Upper lobe of right lung (tissue), 1 donor: ENCODE results near the gene HBQ1. TPM values are rescaled to one million over a fixed set of nuclear protein-coding genes. Genes with fewer than 3 reads are reported as not detected.

Experiments
- ATAC-seq: fragments of 200-7000 bp; cut with Tn5 transposase; one replicate; pipeline ENCODE4 v1.9.1; 2020; ENCODE audit warnings: mild to moderate bottlenecking, moderate library complexity
- DNase-seq: peaks from one replicate; pipeline ENCODE4 v3.0.0-alpha.2; 2020
- H3K27ac ChIP-seq: fragments of 200-600 bp; one replicate; pipeline ENCODE4 v1.8.0; 2022
- H3K27me3 ChIP-seq: fragments of 200-600 bp; one replicate; pipeline ENCODE4 v1.8.0; 2022; ENCODE audit warnings: mild to moderate bottlenecking
- H3K36me3 ChIP-seq: fragments of 200-600 bp; one replicate; pipeline ENCODE4 v1.8.0; 2022
- H3K4me1 ChIP-seq: fragments of 200-600 bp; one replicate; pipeline ENCODE4 v1.8.0; 2022
- H3K4me3 ChIP-seq: fragments of 200-600 bp; one replicate; pipeline ENCODE4 v1.8.0; 2022; ENCODE audit warnings: mild to moderate bottlenecking
- H3K9me3 ChIP-seq: fragments of 200-600 bp; one replicate; pipeline ENCODE4 v1.8.0; 2022
- intact Hi-C: fragments of 100-400 bp; cut with DNase I; formaldehyde crosslinking; loops from one replicate; pipeline ENCODE4 v1.11.0; 2022
- long read RNA-seq: library from polyadenylated mRNA; unstranded; transcript quantifications from one replicate; pipeline ENCODE4 v2.0.0, GENCODE V29; 2021
- total RNA-seq: library from RNA; stranded (reverse); fragmentation: NEBNext Ultra II Directional; extraction: Animal tissue kit (Norgen Biotek cat#: 25700); gene quantifications from one replicate; pipeline ENCODE4 v1.2.1, GENCODE V29; 2021
- TF ChIP-seq, protein P1 (sequence below): fragments of 200-600 bp; IDR thresholded peaks from one replicate; pipeline ENCODE4 v1.8.0; 2022; ENCODE audit warnings: antibody characterized with exemption
- donor health status: DM: no; HTN: yes; CAD: no; lungs with severe emphysema.

The HBQ1 gene
- total RNA-seq: not detected
- long read RNA-seq: 0 reads

GRCh38 chr16:180101-180675 is at the start of gene HBQ1:
Gene HBQ1 (plus strand): TSS chr16:180459. CDS start chr16:180487, 28 bp downstream.
- Histone ChIP-seq H3K27me3 (peaks cover 49% of the 10 kb centered on the region), H3K9me3 (no peaks in the 10 kb centered on the region)

GRCh38 chr16:130533-131173 is 49.6 kb upstream of the HBQ1 start:
- H3K4me1 ChIP-seq: no peaks in the 10 kb centered on the region
- ATAC-seq: no peak
- TF ChIP-seq, protein P1, sequence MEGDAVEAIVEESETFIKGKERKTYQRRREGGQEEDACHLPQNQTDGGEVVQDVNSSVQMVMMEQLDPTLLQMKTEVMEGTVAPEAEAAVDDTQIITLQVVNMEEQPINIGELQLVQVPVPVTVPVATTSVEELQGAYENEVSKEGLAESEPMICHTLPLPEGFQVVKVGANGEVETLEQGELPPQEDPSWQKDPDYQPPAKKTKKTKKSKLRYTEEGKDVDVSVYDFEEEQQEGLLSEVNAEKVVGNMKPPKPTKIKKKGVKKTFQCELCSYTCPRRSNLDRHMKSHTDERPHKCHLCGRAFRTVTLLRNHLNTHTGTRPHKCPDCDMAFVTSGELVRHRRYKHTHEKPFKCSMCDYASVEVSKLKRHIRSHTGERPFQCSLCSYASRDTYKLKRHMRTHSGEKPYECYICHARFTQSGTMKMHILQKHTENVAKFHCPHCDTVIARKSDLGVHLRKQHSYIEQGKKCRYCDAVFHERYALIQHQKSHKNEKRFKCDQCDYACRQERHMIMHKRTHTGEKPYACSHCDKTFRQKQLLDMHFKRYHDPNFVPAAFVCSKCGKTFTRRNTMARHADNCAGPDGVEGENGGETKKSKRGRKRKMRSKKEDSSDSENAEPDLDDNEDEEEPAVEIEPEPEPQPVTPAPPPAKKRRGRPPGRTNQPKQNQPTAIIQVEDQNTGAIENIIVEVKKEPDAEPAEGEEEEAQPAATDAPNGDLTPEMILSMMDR: no peak
- no peak overlapping the region for H3K4me3 ChIP-seq
- H3K27ac ChIP-seq: no peak overlapping the region
- intact Hi-C loops: no loop called here
- H3K36me3 ChIP-seq: no peaks in the 10 kb centered on the region
- no peak for DNase-seq
- no peaks in the 10 kb centered on the region for H3K9me3 ChIP-seq
- no peaks in the 10 kb centered on the region for H3K27me3 ChIP-seq

More at GRCh38 chr16:180101-180675, at the start of gene HBQ1:
- Histone ChIP-seq H3K27ac (no peak within 1 kb of the TSS), H3K36me3 (no peaks in the 10 kb centered on the region), H3K4me3 (peak within 1 kb of the TSS; percentile 35), H3K4me1 (peaks cover 18% of the 10 kb centered on the region)
- intact Hi-C loops: no loop called here
- ATAC-seq (peak; percentile 36), DNase-seq (no peak)
- TF ChIP-seq, protein P1: peak; percentile 35

- Histone ChIP-seq H3K9me3 (no peaks in the 10 kb centered on the region), H3K27me3 (no peaks in the 10 kb centered on the region), H3K27ac (no peak overlapping the region), H3K4me3 (no peak overlapping the region), H3K36me3 (no peaks in the 10 kb centered on the region), H3K4me1 (no peaks in the 10 kb centered on the region)
- no peak for ATAC-seq
- DNase-seq: no peak
- TF ChIP-seq, protein P1: no peak
- intact Hi-C loops: no loop called here
Measured at GRCh38 chr16:132120-132519, 48.1 kb upstream of the HBQ1 start.

- TF ChIP-seq, protein P1: no peak
- Histone ChIP-seq H3K27ac (no peak overlapping the region), H3K27me3 (no peaks in the 10 kb centered on the region), H3K9me3 (no peaks in the 10 kb centered on the region), H3K4me3 (no peak overlapping the region), H3K36me3 (no peaks in the 10 kb centered on the region), H3K4me1 (no peaks in the 10 kb centered on the region)
- intact Hi-C loops: no loop called here
- ATAC-seq: no peak
- no peak for DNase-seq
Measured at GRCh38 chr16:133716-134115, 46.5 kb upstream of the HBQ1 start.

DNA sequence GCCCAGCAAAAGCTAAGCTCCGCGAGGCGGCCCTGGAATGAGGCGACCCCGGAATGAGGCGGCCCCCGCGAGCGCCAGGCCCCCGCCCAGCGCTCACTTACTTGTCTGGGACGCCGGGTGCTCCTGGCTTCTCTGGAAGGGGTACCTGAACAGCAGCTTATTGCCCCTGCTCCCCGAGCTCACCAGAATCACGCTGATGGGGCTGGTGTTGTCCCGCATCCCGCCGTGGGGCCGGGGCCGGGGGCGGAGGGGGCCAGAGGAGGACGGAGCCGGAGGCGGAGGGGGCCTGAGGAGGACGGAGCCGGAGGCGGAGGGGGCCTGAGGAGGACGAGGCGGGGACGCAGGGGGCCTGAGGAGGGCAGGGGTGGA is 42.2 kb upstream of the HBQ1 start:
- no peaks in the 10 kb centered on the region for H3K4me1 ChIP-seq
- peak overlapping the region; percentile 60 for H3K27ac ChIP-seq
- no peaks in the 10 kb centered on the region for H3K27me3 ChIP-seq
- H3K9me3 ChIP-seq: no peaks in the 10 kb centered on the region
- intact Hi-C loops: no loop called here
- ATAC-seq (peak; percentile 48), DNase-seq (peak; percentile 72)
- H3K36me3 ChIP-seq: no peaks in the 10 kb centered on the region
- H3K4me3 ChIP-seq: peak overlapping the region; percentile 79
- TF ChIP-seq, protein P1: no peak
